DMS 273 (cell line): Measurements from ENCODE around the gene SLC9A3.
"Not testable (repeated sequence)": the region's sequence is repeated elsewhere in the genome, so short reads cannot be mapped to it uniquely, and the experiment has no call there.

Experiments used
- DNase-seq: peaks from one replicate; lab custom pipeline; 2025; ENCODE audit not compliant: unreplicated experiment; lab: John Stamatoyannopoulos, UW

Gene SLC9A3

DNA sequence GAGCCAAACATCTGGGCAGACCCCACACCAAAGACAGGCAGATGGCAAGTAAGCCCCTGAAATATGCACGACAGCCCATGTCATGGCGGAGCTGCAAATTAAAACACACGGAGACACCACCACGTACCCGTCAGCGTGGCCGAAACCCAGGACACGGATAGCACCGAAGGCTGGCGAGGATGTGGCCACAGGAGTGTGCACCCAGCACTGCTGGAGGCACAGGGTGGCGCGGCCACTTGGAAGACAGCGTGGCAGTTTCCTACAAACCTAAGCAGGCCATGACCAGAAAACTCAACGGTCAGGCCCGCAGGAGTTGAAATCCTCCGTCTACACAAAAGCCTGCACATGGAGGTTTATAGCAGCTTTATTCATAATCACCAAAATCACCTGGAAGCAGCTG, 12.8 kb downstream of the SLC9A3 start:
- DNase-seq, result no peak

DNA sequence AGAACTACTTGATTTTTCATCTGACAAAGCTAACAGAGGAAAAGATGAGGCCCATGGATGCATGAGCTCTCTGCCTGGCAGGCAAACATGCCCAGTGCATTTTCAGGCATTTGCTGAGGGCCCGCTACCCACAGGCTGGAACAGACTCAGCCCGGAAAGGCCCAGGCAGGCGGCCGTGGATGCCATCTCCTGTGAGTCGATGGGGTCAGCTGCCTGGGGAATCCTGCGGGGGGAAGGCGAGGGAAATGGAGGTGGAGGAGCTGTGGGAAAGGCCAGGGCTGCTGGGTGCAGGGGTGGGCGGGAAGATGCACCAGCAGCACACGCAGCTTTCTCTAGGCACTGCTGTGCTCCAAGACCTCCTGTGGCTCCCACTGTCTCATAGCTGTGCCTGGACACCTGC, 13.7 kb downstream of the SLC9A3 start:
- no peak for DNase-seq

DNA sequence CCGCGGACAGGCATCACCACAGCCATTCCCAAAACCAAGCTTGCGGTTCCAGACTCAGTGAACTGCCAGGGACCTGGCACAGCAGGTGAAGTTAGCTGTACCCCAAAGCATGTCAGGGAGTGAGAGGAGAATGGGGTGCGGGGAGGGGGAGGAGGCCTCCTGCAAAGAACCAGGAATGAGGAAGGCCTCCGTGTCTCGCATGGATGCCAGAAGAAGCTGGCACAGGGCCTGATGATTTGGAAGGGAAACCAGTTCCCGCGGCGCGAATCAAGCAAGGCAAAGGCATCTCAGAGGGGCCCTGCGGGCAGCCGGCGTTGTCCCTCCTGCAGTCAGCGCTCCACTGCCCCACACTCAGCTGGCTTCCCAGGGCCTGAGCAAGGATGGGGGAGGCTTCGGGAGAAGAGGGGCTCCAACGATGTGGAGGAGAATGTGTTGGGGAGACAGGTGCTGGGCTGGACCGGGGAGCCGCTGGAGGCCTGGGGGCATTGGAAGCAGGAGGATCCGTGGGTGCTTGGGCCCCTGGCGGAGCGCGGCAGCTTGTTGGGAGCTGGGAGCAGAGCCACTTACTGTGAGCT, 14.6 kb downstream of the SLC9A3 start:
- no peak for DNase-seq

DNA sequence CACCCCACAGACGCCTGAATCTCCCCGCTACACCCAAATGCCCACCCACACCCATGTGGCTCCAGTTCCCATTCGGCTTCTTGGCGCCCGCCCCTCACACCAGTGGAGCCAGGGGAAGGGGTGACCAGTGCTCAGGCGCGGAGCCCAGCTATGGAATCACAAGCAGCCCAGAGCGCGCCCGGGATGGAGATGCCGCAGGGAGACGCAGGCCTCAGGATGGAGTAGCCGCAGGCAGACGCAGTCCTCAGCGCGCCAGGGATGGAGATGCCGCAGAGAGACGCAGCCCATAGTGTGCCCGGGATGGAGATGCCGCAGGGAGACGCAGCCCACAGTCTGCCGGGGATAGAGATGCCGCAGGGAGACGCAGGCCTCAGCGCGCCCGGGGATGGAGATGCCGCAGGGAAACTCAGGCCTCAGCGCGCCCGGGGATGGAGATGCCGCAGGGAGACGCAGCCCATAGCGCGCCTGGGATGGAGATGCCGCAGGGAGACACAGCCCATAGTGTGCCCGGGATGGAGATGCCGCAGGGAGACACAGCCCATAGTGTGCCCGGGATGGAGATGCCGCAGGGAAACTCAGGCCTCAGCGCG, 16.2 kb downstream of the SLC9A3 start:
- not testable (repeated sequence) for DNase-seq

DNA sequence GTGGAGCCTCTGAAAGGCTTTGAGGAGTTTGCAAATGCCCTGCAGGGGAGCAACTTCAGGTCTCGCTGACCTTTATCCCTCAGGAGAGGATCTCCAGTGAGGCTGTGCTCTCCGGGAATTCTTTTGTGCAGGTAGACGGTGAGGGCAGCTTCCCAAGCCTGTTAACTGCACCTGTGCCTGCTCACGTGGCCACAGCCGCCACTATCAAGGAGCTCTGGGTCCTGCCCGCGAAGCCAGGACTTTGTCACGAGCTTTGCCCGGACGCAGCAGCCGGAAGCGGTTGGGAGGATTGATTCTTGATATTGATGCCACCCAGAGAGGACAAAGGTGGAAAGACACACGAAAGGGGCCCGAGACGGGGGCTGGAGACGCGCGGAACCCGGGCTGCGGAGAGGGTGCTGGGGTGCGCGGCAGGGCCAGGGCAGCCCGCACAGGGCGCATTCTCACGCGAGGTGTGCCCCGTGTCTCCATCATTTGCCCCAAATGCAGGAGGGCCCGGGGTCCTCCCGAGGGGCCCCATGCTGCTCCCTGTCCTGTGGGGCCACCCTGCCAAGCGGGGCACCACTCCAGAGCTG, 18.2 kb downstream of the SLC9A3 start:
- DNase-seq, result no peak

DNA sequence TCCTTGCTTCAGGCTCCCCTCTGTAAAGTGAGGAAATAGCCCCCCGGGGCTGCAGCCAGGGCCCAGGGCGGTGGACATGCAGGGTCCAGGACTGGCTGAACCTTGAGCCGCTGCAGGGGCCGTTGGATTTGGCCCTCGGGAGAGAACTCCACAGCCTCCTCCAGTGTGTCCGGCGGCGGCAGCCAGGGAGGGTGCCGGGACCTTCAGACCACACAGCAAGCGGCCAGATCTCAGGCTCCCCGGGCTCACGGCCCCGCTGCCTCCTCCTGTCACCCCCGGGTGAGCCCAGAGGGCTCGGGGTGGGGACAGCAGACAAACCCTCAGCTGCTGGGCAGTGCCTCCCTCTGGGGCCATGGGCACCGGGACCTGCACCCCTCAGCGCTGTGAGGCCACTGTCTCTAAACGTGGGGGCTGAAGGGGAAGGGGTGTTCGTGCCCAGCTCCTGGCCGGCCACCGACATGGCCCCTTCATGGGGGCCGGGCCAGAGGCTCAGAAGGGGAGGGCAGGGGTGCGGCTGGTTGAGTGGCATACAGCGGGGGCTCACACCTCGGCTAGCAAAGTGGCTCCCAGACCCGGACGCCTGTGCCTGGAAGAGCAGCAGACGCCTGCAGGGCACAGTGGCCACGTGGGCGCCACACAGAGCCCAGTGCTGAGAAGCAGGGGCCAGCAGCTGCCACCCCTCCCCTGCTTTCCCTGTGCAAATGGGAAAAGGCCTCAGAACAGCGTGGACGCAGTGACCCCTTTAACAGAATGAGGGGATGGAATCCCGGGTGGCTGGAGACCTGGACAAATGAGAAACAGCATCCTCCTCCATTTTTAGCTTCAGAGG, 19.7 kb downstream of the SLC9A3 start:
- no peak for DNase-seq

DNA sequence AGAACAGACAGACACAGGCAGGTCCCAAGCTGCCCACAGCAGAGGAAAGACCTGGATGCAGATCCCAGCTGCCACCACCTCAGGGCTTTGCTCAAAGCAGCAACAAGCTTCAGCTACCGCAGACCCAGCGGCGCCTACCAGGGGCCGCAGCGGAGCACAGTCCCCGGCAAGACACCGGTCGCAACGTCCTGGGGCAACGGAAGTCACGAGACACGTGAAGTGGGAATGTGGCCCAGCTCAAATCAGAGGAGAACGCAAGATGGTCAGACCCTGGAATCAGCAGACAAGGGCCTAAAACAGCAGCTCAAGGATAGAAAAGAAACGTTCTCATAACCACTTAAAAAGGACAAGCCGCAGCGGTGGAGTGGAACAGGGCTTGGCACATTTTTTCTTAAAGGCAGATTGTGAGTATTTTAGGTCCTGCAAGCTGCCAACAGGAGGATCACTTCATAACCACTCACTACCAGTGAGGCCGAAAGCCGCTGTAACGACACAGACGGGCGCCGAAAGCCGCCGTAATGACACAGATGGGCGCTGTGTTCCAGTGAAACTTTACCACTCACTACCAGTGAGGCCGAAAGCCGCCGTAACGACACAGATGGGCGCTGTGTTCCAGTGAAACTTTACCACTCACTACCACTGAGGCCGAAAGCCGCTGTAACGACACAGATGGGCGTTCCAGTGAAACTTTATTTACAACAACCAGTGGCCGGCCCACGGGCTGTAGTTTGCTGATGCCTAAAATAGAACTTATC, 21.7 kb downstream of the SLC9A3 start:
- no peak for DNase-seq

DNA sequence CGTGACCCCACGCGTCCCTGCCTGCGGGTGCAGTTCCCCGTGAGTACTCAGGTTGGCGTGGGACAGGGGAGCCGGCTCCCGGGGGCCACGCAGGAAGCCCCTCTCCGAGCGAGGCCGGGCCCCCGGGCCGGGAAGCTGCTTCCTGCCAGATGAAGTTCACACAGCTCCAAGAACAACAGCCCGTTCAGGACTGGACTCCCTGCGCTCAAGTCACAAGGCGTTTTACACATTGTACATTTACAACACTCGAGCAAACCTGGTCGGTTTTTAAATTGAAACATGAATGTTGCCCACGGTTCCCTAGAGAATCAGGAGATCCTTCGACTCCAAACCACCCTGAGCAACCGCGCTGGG, 22.4 kb downstream of the SLC9A3 start:
- no peak for DNase-seq

DNA sequence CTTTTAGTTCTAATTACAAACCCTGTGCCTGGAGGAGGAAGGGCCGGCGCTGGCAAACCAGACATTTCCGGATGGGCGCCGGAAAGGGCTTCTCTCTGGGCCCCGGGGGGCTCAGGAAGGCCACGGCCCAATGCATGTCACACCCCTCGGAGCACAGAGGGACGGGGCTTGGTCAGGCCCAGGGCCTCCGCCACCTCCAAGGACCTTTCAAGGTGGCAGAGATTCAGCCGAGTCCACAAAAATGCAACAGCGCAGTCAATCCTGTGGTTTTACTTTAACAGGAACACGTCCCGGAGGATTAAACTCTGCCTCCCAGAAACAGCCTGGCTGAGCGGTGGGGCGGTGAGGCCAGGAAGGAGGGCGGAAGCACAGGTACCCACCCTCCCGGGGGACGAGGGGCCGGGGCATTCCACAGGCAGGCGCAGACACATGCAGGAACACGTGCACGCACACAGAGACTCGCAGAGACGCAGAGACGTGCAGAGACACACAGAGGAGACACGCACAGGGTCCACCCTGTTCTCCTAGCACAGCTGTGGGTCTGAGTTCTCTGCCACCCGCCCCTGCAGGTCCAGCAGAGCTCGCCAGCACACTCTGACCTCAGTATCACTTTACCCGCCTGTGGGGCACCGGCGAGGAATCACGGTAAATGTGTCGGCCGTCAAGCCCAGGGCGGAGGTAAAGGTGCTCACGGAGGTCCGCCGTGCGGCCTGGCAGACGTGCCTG, 23.0 kb downstream of the SLC9A3 start:
- no peak for DNase-seq

DNA sequence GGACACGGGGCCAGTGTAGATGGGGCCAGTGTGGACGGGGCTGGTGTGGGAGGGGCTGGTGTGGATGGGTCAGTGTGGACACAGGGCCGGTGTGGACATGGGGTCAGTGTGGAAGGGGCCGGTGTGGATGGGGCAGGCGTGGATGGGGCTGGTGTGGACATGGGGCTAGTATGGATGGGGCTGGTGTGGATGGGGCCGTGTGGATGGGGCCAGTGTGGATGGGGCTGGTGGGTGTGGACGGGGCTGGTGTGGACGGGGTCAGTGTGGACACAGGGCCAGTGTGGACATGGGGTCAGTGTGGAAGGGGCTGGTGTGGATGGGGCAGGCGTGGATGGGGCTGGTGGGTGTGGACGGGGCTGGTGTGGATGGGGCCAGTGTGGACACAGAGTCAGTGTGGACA, 23.8 kb downstream of the SLC9A3 start:
- no peak for DNase-seq

DNA sequence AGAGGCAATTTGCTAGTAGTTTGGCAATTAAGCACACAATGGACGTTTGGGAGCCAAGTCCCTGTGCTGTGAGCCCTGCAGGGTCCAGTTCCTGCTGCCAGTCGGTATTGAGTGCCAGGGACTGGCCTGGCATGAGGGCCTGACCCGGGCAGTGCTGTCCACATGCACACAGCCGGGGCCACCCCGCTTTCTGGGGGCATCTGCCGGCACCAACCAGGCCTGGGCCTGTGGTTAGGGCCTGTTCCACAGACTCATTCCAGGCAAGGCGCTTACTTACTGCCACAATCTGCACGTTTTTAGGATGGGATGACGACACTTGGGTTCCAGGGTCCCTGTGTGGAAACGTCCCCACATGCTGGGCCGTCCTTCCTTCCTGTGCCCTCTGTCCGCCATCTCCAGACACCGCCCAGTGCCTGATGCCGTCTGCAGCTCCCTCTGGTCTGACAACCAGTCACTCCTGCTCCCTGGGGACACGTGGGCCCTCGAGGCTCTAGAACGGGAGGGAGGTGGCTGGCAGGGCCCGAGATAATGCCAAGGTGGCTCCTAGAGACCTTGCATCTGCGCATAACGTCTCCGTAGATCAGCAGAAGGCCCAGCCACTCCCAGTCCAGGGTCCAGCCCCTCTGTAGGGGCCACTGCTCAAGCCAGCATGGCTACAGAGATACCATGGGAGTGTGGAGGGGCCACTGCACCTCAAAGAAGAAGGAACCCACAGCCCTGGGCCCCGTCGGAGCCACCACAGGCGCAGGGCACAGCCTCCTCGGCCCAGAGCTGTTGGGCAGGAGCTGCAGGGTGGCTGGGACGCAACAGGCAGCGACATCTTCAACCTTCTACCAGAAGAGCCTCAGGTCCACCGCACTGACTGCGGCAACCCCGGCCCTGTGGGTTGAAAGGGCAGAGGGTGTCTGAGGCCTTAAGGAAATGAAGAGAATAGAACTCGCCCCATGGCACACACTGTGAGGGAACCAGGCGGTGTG, 24.7 kb downstream of the SLC9A3 start:
- DNase-seq, result no peak

DNA sequence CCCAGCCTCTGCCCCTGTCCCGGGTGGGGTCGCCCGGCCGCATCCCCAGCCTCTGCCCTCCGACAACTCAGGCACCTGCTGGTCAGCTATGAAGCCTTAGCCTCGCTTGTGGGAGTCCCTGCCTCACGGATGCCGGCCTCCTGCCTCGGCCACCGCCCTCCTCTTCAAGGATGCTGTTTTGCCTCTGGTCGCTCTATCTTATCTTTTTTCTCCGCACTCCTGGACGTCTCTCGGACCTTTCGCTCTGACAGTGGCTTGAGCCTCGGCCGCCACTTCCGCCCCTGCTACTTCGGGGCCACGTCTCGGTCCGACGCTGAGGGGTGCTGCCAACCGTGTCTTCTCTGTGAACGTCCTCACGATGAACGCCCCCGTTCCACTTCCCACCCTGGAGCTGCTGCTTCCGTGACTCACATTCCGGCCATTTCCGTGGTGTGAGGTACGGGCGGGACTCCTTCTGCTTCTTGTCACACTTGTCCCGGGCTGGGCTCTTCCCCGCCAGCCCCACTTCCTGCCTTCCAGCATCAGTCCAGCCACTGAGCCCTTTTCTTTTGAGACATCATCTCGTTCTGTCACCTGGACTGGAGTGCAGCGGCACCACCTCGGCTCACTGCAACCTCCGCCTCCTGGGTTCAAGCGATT, 26.3 kb downstream of the SLC9A3 start:
- DNase-seq, result no peak

DNA sequence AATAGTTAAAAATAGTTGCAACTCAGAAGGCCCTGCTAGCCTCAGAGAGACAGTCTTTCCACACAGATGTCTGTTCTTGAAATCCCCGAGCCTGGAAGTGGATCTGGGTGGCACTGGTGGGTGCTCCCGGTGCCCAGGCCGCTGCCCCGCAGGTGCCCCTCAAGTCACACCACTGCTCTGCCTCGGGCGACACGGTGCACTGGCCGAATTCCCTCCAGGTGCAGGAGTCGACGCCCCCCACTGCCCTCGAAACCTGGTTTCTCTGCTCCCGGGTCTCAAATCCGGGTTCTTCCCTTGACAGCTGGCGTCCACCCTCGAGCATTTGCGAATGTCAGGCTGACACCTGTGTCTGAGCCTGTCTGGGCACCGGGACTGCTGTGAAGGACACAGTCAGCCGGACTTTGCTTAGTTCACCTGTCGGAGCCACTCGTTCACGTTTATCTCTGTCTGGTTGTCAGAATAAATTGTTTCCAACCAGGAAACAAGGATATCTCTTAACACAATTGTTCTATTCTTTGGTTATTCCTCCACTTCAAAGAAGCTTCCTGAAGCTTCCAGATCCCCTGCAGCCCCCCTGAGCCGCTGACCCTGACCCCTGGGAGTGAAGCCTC, 27.1 kb downstream of the SLC9A3 start:
- no peak for DNase-seq

DNA sequence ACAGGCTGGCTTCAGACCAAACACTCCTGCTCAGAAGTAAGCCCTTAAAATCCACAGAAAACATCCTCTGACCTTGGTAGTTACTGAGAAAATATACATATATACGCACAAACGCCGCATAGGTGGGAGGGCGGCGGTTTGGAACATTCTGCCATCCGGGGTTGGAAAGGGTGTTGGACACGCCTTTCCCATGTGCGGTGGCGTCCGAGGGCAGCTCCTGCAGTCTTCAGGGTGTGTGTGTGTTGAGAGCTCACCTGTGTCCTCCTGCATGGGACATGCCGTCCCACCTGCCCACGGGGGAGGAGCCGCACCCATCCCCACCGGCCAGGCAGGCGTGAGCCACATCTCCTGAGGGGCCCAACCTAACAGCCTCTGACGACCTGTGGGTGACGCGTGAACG, 28.2 kb downstream of the SLC9A3 start:
- no peak for DNase-seq

DNA sequence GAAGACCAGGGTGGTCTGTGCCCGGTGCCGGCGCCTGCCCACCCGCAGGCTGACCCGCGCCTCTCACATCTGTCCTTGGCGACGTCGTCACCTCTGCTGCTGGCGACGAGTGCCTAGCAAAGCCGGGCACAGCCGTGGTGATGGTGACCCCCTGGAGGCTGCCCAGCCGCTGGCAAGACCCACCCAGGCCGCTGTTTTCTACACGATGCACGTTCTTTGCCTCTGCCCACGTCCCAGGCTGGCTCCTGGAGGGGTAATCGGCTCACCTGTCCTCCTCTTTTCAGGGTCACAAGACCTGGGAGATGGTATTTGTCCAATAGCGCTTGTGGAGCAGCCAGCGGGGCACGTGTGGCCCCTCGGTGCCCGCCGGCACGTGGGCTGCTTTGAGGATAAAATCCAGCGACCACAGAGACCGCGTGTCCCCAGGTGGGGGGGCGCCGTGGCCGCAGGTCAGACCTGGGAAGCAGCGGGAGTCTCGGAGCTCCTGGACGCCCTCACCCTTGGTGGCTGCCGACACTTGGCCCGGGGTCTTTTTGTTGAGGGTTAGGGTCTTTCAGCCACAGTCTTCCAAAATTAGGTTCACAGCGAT, 29.5 kb downstream of the SLC9A3 start:
- DNase-seq, result no peak

DNA sequence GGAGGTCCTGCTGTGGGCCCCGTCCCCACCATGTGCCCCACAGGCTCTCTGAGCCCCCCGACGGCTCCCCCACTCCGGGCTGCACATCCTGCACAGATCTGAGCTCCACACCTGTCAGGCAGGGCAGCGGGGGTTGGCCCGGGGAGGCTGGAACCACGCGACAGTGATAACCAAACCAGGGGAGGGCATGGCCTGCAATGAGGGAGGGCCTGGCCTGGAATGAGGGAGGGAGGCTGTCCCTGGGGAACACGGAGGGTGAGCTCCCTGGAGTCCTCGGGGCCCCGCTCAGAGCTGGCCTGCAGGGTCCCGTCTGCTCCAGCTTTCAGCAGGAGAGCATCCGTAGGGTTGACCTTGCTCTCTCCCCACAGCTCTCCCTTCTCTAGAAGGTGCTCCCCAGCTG, 30.5 kb downstream of the SLC9A3 start:
- DNase-seq, result no peak

DNA sequence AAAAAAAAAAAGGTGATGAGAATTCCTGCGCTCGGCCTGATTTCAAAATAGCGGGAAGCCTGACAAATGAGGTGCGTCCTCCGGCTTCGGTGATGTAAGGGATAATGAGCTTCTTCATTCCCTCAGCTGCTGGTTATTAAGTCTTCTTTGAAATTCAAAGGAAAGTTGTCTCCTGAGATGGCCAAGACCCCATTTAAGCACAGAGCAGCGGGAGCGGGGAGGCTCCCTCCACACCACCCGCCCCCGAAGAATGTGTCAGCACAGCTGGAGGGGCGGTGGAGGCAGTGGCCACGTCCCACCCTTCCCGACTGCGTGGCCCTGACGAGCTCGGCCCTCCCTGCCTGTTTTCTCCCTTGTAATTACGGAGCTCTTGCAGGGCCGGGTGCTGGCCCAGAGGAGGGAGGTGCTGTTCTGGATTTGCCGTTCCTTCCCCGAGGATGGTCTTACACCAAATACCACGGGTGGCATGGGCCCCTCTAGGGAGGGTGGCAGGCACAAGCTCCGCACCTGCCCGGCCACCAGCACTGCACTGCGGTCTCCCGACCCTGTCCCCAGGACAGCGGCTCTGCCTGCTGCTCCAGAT, 31.0 kb downstream of the SLC9A3 start:
- DNase-seq, result peak; percentile 52

DNA sequence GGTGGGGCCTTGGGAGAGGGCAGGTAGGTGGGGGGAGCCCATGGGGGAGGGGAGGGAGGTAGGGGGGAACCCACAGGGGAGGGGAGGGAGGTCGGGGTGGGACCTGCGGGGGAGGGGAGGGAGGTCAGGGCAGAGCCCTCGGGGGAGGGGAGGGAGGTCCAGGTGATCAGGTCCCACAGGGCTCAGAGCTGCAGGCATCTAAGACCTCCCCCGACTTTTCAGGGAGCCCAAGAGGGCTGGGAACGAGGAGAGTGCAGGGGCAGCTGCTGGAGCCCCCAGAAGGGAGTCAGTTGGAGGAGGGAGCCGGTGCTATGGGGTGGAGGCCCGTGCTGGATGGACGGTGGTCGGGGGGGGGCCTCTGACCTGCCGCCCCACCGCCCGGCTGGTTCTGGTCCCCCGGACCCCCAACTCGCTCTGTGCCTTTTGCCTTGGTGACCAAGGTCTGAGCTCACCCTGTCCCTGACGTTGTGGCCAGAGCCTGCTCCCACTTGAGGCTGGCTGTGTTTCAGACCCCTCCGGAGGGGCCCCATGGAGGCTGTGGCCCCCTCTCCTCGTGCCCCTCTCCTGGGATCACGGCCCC, 31.8 kb downstream of the SLC9A3 start:
- DNase-seq, result no peak
